Activated naive CD8-positive, alpha-beta T cell treated with anti-CD3 and anti-CD28 coated beads, Interleukin-2, amount 10 ng/mL, durations not matched to agents 7 days and 5 days (primary cell): ENCODE results near the gene SLC17A7. TPM values are rescaled to one million over a fixed set of nuclear protein-coding genes. Genes with fewer than 3 reads are reported as not detected.

Experiments
- ATAC-seq: fragments of 150-1000 bp; cut with Tn5 transposase; one replicate; pipeline ENCODE4 v1.10.0; 2021; ENCODE audit warnings: low read depth, moderate library complexity
- POLR2A ChIA-PET: fragments of 350-600 bp; sonication (Branson Sonifier 250); formaldehyde crosslinking; loops from one replicate; lab custom pipeline; 2021; ENCODE audit warnings: antibody characterized with exemption; lab: Charles Lee
- DNase-seq: peaks from one replicate; pipeline ENCODE4 v3.0.0; 2021
- H3K27ac Mint-ChIP-seq: one replicate; pipeline ENCODE4 v1.8.0; 2022; ENCODE audit warnings: mild to moderate bottlenecking, mixed read lengths
- H3K27me3 Mint-ChIP-seq: one replicate; pipeline ENCODE4 v1.8.0; 2022; ENCODE audit warnings: mild to moderate bottlenecking, moderate library complexity, mixed read lengths
- H3K36me3 Mint-ChIP-seq: one replicate; pipeline ENCODE4 v1.8.0; 2021; ENCODE audit warnings: mild to moderate bottlenecking, mixed read lengths
- H3K4me1 Mint-ChIP-seq: one replicate; pipeline ENCODE4 v1.8.0; 2021; ENCODE audit warnings: mixed read lengths
- H3K4me3 Mint-ChIP-seq: one replicate; pipeline ENCODE4 v1.8.0; 2022; ENCODE audit warnings: mild to moderate bottlenecking, moderate library complexity, mixed read lengths
- H3K9me3 Mint-ChIP-seq: one replicate; pipeline ENCODE4 v1.8.0; 2021; ENCODE audit warnings: mixed read lengths
- total RNA-seq, 2 experiments: library from RNA; stranded (reverse); gene quantifications; one replicate each; pipeline ENCODE4 v1.2.3, GENCODE V29; 2021

The SLC17A7 gene
- total RNA-seq, 2 experiments from 2014 or later, result 0.14 to 0.25 TPM

GRCh38 chr19:49437231-49437630 is 4.1 kb downstream of the SLC17A7 start:
- Mint-ChIP-seq H3K36me3 (no peaks in the 10 kb centered on the region), H3K27ac (no peak overlapping the region), H3K4me3 (no peak overlapping the region), H3K27me3 (peaks cover 96% of the 10 kb centered on the region), H3K9me3 (no peaks in the 10 kb centered on the region), H3K4me1 (peaks cover 27% of the 10 kb centered on the region)
- ATAC-seq (no peak), DNase-seq (no peak)
- POLR2A ChIA-PET, result no interaction called here

DNA sequence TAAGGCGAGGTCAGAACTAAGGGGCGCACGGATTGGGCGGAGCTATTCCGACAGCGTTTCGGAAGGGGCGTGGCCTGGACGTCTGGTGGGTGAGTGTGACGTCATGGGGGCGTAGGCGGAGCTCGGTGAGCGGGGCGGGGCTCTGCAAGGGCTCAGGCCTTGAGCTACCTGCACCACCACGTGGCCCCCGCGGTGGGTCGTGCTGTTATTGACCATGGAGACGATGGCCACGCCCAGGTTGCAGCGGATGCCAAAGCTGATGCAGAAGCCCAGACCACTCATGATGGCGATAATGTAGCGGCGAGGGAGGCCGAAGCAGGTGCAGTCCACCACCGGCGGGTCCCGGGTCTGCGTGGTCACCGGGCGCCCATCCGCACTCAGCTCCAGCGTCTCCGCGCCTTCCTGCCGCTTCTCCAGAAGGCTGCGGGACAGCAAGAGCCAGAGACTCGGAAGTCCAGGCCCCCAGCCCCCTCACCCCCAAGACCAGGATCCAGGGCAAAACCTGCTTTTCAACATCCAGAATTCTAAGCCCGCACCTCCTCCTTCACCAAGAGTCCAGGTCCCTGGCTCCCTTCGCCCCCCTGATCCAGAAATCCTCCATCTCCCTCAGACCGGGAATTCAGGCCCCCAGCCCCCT is 4.8 kb downstream of the SLC17A7 start:
- Mint-ChIP-seq H3K27me3 (peaks cover 96% of the 10 kb centered on the region), H3K9me3 (no peaks in the 10 kb centered on the region), H3K4me1 (peaks cover 23% of the 10 kb centered on the region), H3K27ac (no peak overlapping the region), H3K36me3 (no peaks in the 10 kb centered on the region), H3K4me3 (no peak overlapping the region)
- ATAC-seq, result no peak
- POLR2A ChIA-PET, result interaction anchor here (0.8 to 0.9 kb wide), 2 partner anchors 17 to 45 kb away, joined by 3 to 4 read pairs; partner anchors contain the start of gene ALDH16A1
- peak; percentile 73 for DNase-seq

GRCh38 chr19:49435670-49436069 is 5.7 kb downstream of the SLC17A7 start:
- POLR2A ChIA-PET, result interaction anchor here (0.8 to 0.9 kb wide), 2 partner anchors 18 to 44 kb away, joined by 3 to 4 read pairs; partner anchors contain the start of gene ALDH16A1
- no peak for DNase-seq
- Mint-ChIP-seq H3K4me3 (no peak overlapping the region), H3K9me3 (no peaks in the 10 kb centered on the region), H3K27ac (no peak overlapping the region), H3K4me1 (peaks cover 21% of the 10 kb centered on the region), H3K36me3 (no peaks in the 10 kb centered on the region), H3K27me3 (peaks cover 97% of the 10 kb centered on the region)
- ATAC-seq, result no peak

GRCh38 chr19:49434907-49435583 is 6.3 kb downstream of the SLC17A7 start:
- Mint-ChIP-seq H3K36me3 (no peaks in the 10 kb centered on the region), H3K4me1 (peaks cover 21% of the 10 kb centered on the region), H3K4me3 (no peak overlapping the region), H3K9me3 (no peaks in the 10 kb centered on the region), H3K27me3 (peaks cover 94% of the 10 kb centered on the region), H3K27ac (no peak overlapping the region)
- DNase-seq (no peak), ATAC-seq (no peak)
- POLR2A ChIA-PET, result no interaction called here

DNA sequence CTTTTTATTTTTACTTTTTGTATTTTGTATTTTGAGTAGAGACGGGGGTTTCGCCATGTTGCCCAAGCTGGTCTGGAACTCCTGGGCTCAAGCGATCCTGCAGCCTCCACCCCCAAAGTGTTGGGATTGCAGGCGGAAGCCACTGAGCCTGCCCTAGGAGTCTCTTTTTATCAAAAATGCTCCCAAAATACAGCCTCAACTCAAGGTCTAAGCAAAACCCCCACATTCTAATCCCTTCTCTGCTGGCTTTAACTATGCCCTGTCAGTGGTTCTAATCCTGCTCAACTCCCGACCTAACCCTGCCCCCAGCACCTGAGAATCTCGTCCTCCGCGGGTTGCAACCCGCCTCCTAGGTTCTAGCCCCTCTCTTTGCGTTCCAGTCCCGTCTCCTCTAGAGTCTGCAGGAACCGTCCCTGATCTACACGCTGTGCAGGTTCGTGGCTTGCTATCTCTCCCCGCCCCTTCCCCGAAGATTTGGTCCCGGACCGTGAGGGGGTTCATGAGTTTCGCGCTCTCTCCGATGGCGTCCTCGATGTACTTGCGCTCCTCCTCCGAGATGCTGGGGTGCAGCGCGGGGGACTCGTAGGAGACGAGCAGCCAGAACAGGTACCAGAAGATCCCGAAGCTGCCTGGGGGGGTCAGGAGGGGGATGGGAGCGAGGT is 8.0 kb downstream of the SLC17A7 start:
- Mint-ChIP-seq H3K4me3 (peak overlapping the region; percentile 57), H3K36me3 (no peaks in the 10 kb centered on the region), H3K27me3 (peaks cover 92% of the 10 kb centered on the region), H3K27ac (peak overlapping the region; percentile 46), H3K9me3 (no peaks in the 10 kb centered on the region), H3K4me1 (peaks cover 26% of the 10 kb centered on the region)
- POLR2A ChIA-PET, result interaction anchor here (0.9 to 1.0 kb wide), 3 partner anchors 9 to 17 kb away, joined by 3 to 4 read pairs (median 3); no protein-coding TSS in a partner anchor
- DNase-seq (no peak), ATAC-seq (no peak)

GRCh38 chr19:49432141-49433073 is 8.9 kb downstream of the SLC17A7 start:
- DNase-seq (no peak), ATAC-seq (peak; percentile 67)
- no peaks in the 10 kb centered on the region for H3K36me3 Mint-ChIP-seq
- H3K4me3 Mint-ChIP-seq, result peak overlapping the region; percentile 54
- peaks cover 30% of the 10 kb centered on the region for H3K4me1 Mint-ChIP-seq
- H3K27ac Mint-ChIP-seq, result no peak overlapping the region
- POLR2A ChIA-PET, result interaction anchor here (1.0 kb wide), 1 partner anchor 31 kb away, joined by 3 read pairs; no protein-coding TSS in a partner anchor
- peaks cover 90% of the 10 kb centered on the region for H3K27me3 Mint-ChIP-seq
- H3K9me3 Mint-ChIP-seq, result no peaks in the 10 kb centered on the region

GRCh38 chr19:49431330-49431749 is 10.0 kb downstream of the SLC17A7 start:
- no peak for ATAC-seq
- no peak for DNase-seq
- Mint-ChIP-seq H3K36me3 (no peaks in the 10 kb centered on the region), H3K27ac (no peak overlapping the region), H3K9me3 (no peaks in the 10 kb centered on the region), H3K4me3 (no peak overlapping the region), H3K4me1 (peaks cover 38% of the 10 kb centered on the region), H3K27me3 (peaks cover 90% of the 10 kb centered on the region)
- POLR2A ChIA-PET, result interaction anchor here (1.0 kb wide), 1 partner anchor 30 kb away, joined by 3 read pairs; no protein-coding TSS in a partner anchor

DNA sequence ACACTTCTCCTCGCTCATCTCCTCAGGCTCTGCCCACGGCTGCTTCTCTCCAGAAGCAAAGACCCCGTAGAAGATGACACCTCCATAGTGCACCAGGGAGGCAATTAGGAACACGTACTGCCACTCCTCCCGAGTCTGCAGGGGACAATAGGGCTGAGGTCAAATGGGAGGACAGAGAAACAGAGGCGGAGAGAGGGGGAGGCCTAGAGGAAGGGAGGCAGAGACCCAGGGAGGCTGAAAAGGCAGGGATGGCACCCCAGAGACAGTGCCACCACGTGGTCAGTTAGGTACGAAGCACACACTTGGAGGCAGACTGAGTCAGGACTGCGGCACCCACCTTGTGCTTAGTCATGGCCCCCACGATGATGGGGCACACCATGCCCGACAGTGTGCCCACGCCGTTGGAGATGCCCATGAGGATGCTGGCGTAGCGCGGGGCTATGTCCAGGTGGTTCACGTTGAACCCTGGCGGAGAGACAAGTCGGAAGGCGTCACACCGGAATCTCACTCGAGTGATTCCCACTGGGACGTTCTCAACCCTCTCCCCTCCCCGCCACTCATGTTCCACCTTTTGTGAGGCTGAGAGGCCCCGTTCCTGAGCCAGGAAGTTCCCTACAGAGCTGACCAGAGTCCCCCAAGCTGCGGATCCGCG is 10.5 kb downstream of the SLC17A7 start:
- Mint-ChIP-seq H3K36me3 (no peaks in the 10 kb centered on the region), H3K4me3 (no peak overlapping the region), H3K9me3 (no peaks in the 10 kb centered on the region), H3K27ac (no peak overlapping the region), H3K4me1 (peaks cover 37% of the 10 kb centered on the region), H3K27me3 (peaks cover 90% of the 10 kb centered on the region)
- DNase-seq, result no peak
- POLR2A ChIA-PET, result interaction anchor here (1.0 kb wide), 1 partner anchor 29 kb away, joined by 3 read pairs; no protein-coding TSS in a partner anchor
- ATAC-seq, result no peak

GRCh38 chr19:49430172-49430677 is 11.1 kb downstream of the SLC17A7 start:
- no peak for ATAC-seq
- Mint-ChIP-seq H3K4me1 (peaks cover 39% of the 10 kb centered on the region), H3K27ac (no peak overlapping the region), H3K27me3 (peaks cover 90% of the 10 kb centered on the region), H3K4me3 (no peak overlapping the region), H3K9me3 (no peaks in the 10 kb centered on the region), H3K36me3 (no peaks in the 10 kb centered on the region)
- no peak for DNase-seq
- POLR2A ChIA-PET, result no interaction called here

- Mint-ChIP-seq H3K4me1 (peaks cover 48% of the 10 kb centered on the region), H3K27me3 (peaks cover 90% of the 10 kb centered on the region), H3K27ac (no peak overlapping the region), H3K4me3 (peak overlapping the region; percentile 56), H3K9me3 (no peaks in the 10 kb centered on the region), H3K36me3 (no peaks in the 10 kb centered on the region)
- DNase-seq (no peak), ATAC-seq (no peak)
- POLR2A ChIA-PET, result no interaction called here
These were observed 12.5 kb downstream of the SLC17A7 start for GRCh38 chr19:49428547-49429451.

- DNase-seq (peak; percentile 60), ATAC-seq (peak; percentile 44)
- H3K27ac Mint-ChIP-seq, result peak overlapping the region; percentile 51
- POLR2A ChIA-PET, result interaction anchor here (3.2 kb wide), 1 partner anchor 18 kb away, joined by 16 read pairs; no protein-coding TSS in a partner anchor
- no peaks in the 10 kb centered on the region for H3K9me3 Mint-ChIP-seq
- peaks cover 47% of the 10 kb centered on the region for H3K4me1 Mint-ChIP-seq
- peaks cover 88% of the 10 kb centered on the region for H3K27me3 Mint-ChIP-seq
- H3K4me3 Mint-ChIP-seq, result peak overlapping the region; percentile 56
- no peaks in the 10 kb centered on the region for H3K36me3 Mint-ChIP-seq
These were observed 13.3 kb downstream of the SLC17A7 start for GRCh38 chr19:49427855-49428546.
